Liver (tissue), 9 donors: ENCODE results near the gene SH3D21. TPM values are rescaled to one million over a fixed set of nuclear protein-coding genes. Genes with fewer than 3 reads are reported as not detected.

Experiments
- DNase-seq: peaks from one replicate; pipeline ENCODE4 v3.0.0-alpha.2; 2017; ENCODE audit warnings: low spot score
- H3K27ac ChIP-seq, 2 donors: one replicate each; pipeline ENCODE4 v1.7.0; 2013; ENCODE audit warnings: inconsistent platforms in 2 of 2, low read length in 2 of 2, control low read depth in 1 of 2, low read depth in 1 of 2, mild to moderate bottlenecking in 1 of 2
- H3K27me3 ChIP-seq, 4 donors: one replicate each; pipeline versions ENCODE4 v1.6.1 to v1.7.0; 2013; ENCODE audit warnings: low read length in 3 of 4, inconsistent platforms in 1 of 4, mild to moderate bottlenecking in 1 of 4, moderate library complexity in 1 of 4; ENCODE audit not compliant: control insufficient read depth in 4 of 4, insufficient read depth in 4 of 4
- H3K36me3 ChIP-seq, 4 donors: one replicate each; pipeline versions ENCODE4 v1.6.1 to v1.7.0; 2013; ENCODE audit warnings: low read length in 3 of 4, mild to moderate bottlenecking in 3 of 4, low read depth in 1 of 4, moderate library complexity in 1 of 4; ENCODE audit not compliant: control insufficient read depth in 4 of 4, insufficient read depth in 3 of 4
- H3K4me1 ChIP-seq, 4 donors: one replicate each; pipeline versions ENCODE4 v1.6.1 to v1.7.0; 2013; ENCODE audit warnings: low read length in 3 of 4, mild to moderate bottlenecking in 3 of 4, moderate library complexity in 1 of 4; ENCODE audit not compliant: control insufficient read depth in 4 of 4, insufficient read depth in 4 of 4
- H3K4me3 ChIP-seq, 3 donors: one replicate each; pipeline versions ENCODE4 v1.6.1 to v1.7.0; 2013; ENCODE audit warnings: low read length in 3 of 3, control low read depth in 1 of 3, low read depth in 1 of 3, mild to moderate bottlenecking in 1 of 3
- H3K9ac ChIP-seq, 2 donors: one replicate each; pipeline ENCODE4 v1.7.0; 2013; ENCODE audit warnings: low read length in 2 of 2, mild to moderate bottlenecking in 2 of 2, moderate library complexity in 2 of 2, control low read depth in 1 of 2, low read depth in 1 of 2
- H3K9me3 ChIP-seq, 4 donors: one replicate each; pipeline versions ENCODE4 v1.6.1 to v1.7.0; 2013; ENCODE audit warnings: low read length in 3 of 4; ENCODE audit not compliant: control insufficient read depth in 4 of 4
- EGR1 ChIP-seq, 2 donors: IDR thresholded peaks; 2 replicates each; pipeline ENCODE4 v1.6.1; 2016 to 2018; ENCODE audit warnings: antibody characterized with exemption in 2 of 2, low read depth in 2 of 2
- FOXA1 ChIP-seq: IDR thresholded peaks from 2 replicates; pipeline ENCODE4 v1.6.1; 2016; ENCODE audit warnings: antibody characterized with exemption
- FOXA2 ChIP-seq: IDR thresholded peaks from 2 replicates; pipeline ENCODE4 v1.6.1; 2016; ENCODE audit warnings: antibody characterized with exemption
- GABPA ChIP-seq, 2 donors: IDR thresholded peaks in 1 of 2; conservative IDR thresholded peaks in 1 of 2; 2 replicates each; pipeline ENCODE4 v1.6.1; 2016; ENCODE audit warnings: antibody characterized with exemption in 2 of 2, mild to moderate bottlenecking in 1 of 2, moderate library complexity in 1 of 2
- HNF4A ChIP-seq, 2 donors: conservative IDR thresholded peaks; 2 replicates each; pipeline ENCODE4 v1.6.1; 2016; ENCODE audit warnings: antibody characterized with exemption in 2 of 2, mild to moderate bottlenecking in 2 of 2
- HNF4G ChIP-seq: IDR thresholded peaks from 2 replicates; pipeline ENCODE4 v1.6.1; 2016; ENCODE audit warnings: antibody characterized with exemption
- JUND ChIP-seq, 2 donors: IDR thresholded peaks; 2 replicates each; pipeline ENCODE4 v1.6.1; 2016; ENCODE audit warnings: antibody characterized with exemption in 2 of 2
- NR2F2 ChIP-seq: IDR thresholded peaks from 2 replicates; pipeline ENCODE4 v1.6.1; 2016; ENCODE audit warnings: antibody characterized with exemption
- RAD21 ChIP-seq, 2 donors: IDR thresholded peaks; 2 replicates each; pipeline ENCODE4 v1.6.1; 2016; ENCODE audit warnings: antibody characterized with exemption in 2 of 2, mild to moderate bottlenecking in 2 of 2
- RXRA ChIP-seq, 2 donors: IDR thresholded peaks; 2 replicates each; pipeline ENCODE4 v1.6.1; 2017 to 2018; ENCODE audit warnings: antibody characterized with exemption in 2 of 2, mild to moderate bottlenecking in 1 of 2
- SP1 ChIP-seq: IDR thresholded peaks from 2 replicates; pipeline ENCODE4 v1.6.1; 2018; ENCODE audit warnings: antibody characterized with exemption, mild to moderate bottlenecking
- TAF1 ChIP-seq: conservative IDR thresholded peaks from 2 replicates; pipeline ENCODE4 v1.6.1; 2016; ENCODE audit warnings: antibody characterized with exemption, mild to moderate bottlenecking
- YY1 ChIP-seq: IDR thresholded peaks from 2 replicates; pipeline ENCODE4 v1.6.1; 2016; ENCODE audit warnings: antibody characterized with exemption, mild to moderate bottlenecking
- WGBS: extraction: QIAGEN DNeasy Blood & Tissue Kit; methylation state at CpG from one replicate; pipeline ENCODE4 v1.1.7; 2013; 5-methylcytosine and 5-hydroxymethylcytosine counted together
- polyA plus RNA-seq, 2 donors: library from polyadenylated mRNA; stranded (reverse) in 1 of 2; unstranded in 1 of 2; fragments of 200-250 nt in 1 of 2; fragments of >200 nt in 1 of 2; fragmentation: Nextera tagmentation in 1 of 2; extraction: Ambion mirVana in 1 of 2; gene quantifications; one replicate each; pipeline versions ENCODE4 v1.2.1 to v1.2.3, GENCODE V29; 2013 to 2015
- total RNA-seq, 2 donors: library from RNA; depleted of rRNA; stranded (reverse); fragments of >200 nt; gene quantifications; one replicate each; pipeline ENCODE4 v1.2.3, GENCODE V29; 2014
- TF ChIP-seq, protein P1 (sequence below): IDR thresholded peaks from 2 replicates; pipeline ENCODE4 v1.6.1; 2016; ENCODE audit warnings: antibody characterized with exemption
- TF ChIP-seq, protein P2 (sequence below): fragments of 150-350 bp; IDR thresholded peaks from 2 replicates; pipeline ENCODE4 v1.5.1; 2017; ENCODE audit warnings: improper control_type of control experiment, low read depth, low read length; ENCODE audit not compliant: missing input control
- TF ChIP-seq, protein P3 (sequence below): IDR thresholded peaks from 2 replicates; pipeline ENCODE4 v1.6.1; 2016; ENCODE audit warnings: antibody characterized with exemption
- TF ChIP-seq, protein P4 (sequence below): IDR thresholded peaks from 2 replicates; pipeline ENCODE4 v1.6.1; 2016; ENCODE audit warnings: antibody characterized with exemption, mild to moderate bottlenecking
- TF ChIP-seq, protein P5 (sequence below): IDR thresholded peaks from 2 replicates; pipeline ENCODE4 v1.6.1; 2016; ENCODE audit warnings: antibody characterized with exemption
- donor health status: healthy.
- donor health status: healthy.
- donor health status: healthy.
- donor health status: healthy.
- donor health status: healthy.

Gene SH3D21
- total and polyA plus RNA-seq, 4 donors, result 0.29 to 1.0 (median 0.41) TPM

DNA sequence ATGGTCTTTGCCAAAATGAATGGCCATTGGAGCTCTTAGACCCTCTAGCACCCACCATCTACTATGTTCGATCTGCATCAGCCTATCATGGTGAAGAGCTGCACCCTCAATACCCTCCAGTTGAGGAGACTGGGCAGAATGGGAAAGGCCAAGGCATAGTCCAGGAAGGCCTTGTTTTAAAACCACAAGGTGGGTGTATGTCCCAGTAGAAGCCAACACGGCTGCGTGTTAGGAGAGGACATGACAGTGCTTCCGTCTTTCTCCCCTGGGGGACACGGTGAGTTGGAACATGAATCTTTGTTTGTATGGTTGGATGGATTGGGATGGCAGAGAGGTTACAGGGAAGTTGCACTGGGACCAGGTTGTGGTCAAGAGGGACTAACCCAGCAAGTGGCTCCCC lies 18.6 kb upstream of the SH3D21 start:
- Histone ChIP-seq H3K4me1 (peaks cover 0 to 11% (median 9%) of the 10 kb centered on the region in 4 donors), H3K9ac (no peak overlapping the region), H3K36me3 (peaks cover 14 to 78% (median 72%) of the 10 kb centered on the region in 4 donors), H3K9me3 (no peaks in the 10 kb centered on the region), H3K27me3 (no peaks in the 10 kb centered on the region), H3K4me3 (no peak overlapping the region), H3K27ac (no peak overlapping the region)
- 97% methylated on average over 5 of the region's 5 CpGs for WGBS
- TF ChIP-seq, protein P1, sequence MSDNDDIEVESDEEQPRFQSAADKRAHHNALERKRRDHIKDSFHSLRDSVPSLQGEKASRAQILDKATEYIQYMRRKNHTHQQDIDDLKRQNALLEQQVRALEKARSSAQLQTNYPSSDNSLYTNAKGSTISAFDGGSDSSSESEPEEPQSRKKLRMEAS, result no peak
- TF ChIP-seq JUND (IDR thresholded peaks at IDR 0.05) (no peak), YY1 (no peak), RAD21 (IDR thresholded peaks at IDR 0.05) (no peak), FOXA2 (no peak), HNF4G (no peak), HNF4A (conservative IDR thresholded peaks at IDR 0.05) (no peak), FOXA1 (no peak), NR2F2 (no peak), TAF1 (no peak), SP1 (no peak), EGR1 (IDR thresholded peaks at IDR 0.05; ENCODE audit: low read depth in 2 of 2) (no peak), GABPA (IDR thresholded peaks at IDR 0.05 in 1 of 2, conservative IDR thresholded peaks at IDR 0.05 in 1 of 2) (no peak), RXRA (IDR thresholded peaks at IDR 0.05) (no peak)
- TF ChIP-seq, protein P2, sequence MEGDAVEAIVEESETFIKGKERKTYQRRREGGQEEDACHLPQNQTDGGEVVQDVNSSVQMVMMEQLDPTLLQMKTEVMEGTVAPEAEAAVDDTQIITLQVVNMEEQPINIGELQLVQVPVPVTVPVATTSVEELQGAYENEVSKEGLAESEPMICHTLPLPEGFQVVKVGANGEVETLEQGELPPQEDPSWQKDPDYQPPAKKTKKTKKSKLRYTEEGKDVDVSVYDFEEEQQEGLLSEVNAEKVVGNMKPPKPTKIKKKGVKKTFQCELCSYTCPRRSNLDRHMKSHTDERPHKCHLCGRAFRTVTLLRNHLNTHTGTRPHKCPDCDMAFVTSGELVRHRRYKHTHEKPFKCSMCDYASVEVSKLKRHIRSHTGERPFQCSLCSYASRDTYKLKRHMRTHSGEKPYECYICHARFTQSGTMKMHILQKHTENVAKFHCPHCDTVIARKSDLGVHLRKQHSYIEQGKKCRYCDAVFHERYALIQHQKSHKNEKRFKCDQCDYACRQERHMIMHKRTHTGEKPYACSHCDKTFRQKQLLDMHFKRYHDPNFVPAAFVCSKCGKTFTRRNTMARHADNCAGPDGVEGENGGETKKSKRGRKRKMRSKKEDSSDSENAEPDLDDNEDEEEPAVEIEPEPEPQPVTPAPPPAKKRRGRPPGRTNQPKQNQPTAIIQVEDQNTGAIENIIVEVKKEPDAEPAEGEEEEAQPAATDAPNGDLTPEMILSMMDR, result no peak
- TF ChIP-seq, protein P3, sequence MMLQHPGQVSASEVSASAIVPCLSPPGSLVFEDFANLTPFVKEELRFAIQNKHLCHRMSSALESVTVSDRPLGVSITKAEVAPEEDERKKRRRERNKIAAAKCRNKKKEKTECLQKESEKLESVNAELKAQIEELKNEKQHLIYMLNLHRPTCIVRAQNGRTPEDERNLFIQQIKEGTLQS, result no peak
- TF ChIP-seq, protein P4, sequence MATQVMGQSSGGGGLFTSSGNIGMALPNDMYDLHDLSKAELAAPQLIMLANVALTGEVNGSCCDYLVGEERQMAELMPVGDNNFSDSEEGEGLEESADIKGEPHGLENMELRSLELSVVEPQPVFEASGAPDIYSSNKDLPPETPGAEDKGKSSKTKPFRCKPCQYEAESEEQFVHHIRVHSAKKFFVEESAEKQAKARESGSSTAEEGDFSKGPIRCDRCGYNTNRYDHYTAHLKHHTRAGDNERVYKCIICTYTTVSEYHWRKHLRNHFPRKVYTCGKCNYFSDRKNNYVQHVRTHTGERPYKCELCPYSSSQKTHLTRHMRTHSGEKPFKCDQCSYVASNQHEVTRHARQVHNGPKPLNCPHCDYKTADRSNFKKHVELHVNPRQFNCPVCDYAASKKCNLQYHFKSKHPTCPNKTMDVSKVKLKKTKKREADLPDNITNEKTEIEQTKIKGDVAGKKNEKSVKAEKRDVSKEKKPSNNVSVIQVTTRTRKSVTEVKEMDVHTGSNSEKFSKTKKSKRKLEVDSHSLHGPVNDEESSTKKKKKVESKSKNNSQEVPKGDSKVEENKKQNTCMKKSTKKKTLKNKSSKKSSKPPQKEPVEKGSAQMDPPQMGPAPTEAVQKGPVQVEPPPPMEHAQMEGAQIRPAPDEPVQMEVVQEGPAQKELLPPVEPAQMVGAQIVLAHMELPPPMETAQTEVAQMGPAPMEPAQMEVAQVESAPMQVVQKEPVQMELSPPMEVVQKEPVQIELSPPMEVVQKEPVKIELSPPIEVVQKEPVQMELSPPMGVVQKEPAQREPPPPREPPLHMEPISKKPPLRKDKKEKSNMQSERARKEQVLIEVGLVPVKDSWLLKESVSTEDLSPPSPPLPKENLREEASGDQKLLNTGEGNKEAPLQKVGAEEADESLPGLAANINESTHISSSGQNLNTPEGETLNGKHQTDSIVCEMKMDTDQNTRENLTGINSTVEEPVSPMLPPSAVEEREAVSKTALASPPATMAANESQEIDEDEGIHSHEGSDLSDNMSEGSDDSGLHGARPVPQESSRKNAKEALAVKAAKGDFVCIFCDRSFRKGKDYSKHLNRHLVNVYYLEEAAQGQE, result no peak
- TF ChIP-seq, protein P5, sequence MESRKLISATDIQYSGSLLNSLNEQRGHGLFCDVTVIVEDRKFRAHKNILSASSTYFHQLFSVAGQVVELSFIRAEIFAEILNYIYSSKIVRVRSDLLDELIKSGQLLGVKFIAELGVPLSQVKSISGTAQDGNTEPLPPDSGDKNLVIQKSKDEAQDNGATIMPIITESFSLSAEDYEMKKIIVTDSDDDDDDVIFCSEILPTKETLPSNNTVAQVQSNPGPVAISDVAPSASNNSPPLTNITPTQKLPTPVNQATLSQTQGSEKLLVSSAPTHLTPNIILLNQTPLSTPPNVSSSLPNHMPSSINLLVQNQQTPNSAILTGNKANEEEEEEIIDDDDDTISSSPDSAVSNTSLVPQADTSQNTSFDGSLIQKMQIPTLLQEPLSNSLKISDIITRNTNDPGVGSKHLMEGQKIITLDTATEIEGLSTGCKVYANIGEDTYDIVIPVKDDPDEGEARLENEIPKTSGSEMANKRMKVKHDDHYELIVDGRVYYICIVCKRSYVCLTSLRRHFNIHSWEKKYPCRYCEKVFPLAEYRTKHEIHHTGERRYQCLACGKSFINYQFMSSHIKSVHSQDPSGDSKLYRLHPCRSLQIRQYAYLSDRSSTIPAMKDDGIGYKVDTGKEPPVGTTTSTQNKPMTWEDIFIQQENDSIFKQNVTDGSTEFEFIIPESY, result no peak
- no peak for DNase-seq
